ENCODE measurements around the gene CDH23. TPM values are rescaled to one million over a fixed set of nuclear protein-coding genes. Genes with fewer than 3 reads are reported as not detected.

The CDH23 gene
- total and polyA plus RNA-seq, 2 of the 8 experiments (the other 6 are each of a cell fraction or from before 2014, with no cell fraction given), result 1.9 to 4.9 TPM

- H2BK5ac ChIP-seq (ENCODE audit: low read depth, low read length), result no peak overlapping the region
- H3K23me2 ChIP-seq (ENCODE audit: low read depth, low read length), result no peaks in the 10 kb centered on the region
- ChIA-PET POLR2A (ENCODE audit: partially characterized antibody) (interaction anchor here (0.7 kb wide), 1 partner anchor 312 kb away, joined by 3 read pairs; no protein-coding TSS in a partner anchor), CTCF (ENCODE audit: partially characterized antibody) (interaction anchor here (0.9 to 16.0 kb wide), 13 partner anchors 19 to 272 kb away, joined by 3 to 161 read pairs (median 4); no protein-coding TSS in a partner anchor)
- no peak overlapping the region for H3K14ac ChIP-seq (ENCODE audit: insufficient read length)
- H3K56ac ChIP-seq (replicated peaks; ENCODE audit: insufficient read length, low read depth, low read length), result no peak overlapping the region
- H3K27me3 ChIP-seq (replicated peaks in 1 of 4; ENCODE audit: control insufficient read depth in 3 of 4, extremely low read depth in 1 of 4, insufficient read depth in 3 of 4, low read length in 3 of 4), result no peaks in the 10 kb centered on the region
- no peaks in the 10 kb centered on the region for H3K79me2 ChIP-seq (ENCODE audit: control insufficient read depth in 1 of 2, insufficient read depth in 2 of 2, low read length in 2 of 2)
- H3K18ac ChIP-seq (ENCODE audit: extremely low read depth, low read length), result no peak overlapping the region
- no peaks in the 10 kb centered on the region for H4K20me1 ChIP-seq (replicated peaks in 1 of 2; ENCODE audit: control insufficient read depth in 1 of 2, insufficient read depth in 2 of 2, low read length in 2 of 2)
- FAIRE-seq (no peak), DNase-seq (ENCODE audit: low read depth in 1 of 2, low spot score in 2 of 2) (no peak)
- no peak overlapping the region for H4K8ac ChIP-seq (ENCODE audit: extremely low read depth, insufficient read depth, low read length)
- H3K4ac ChIP-seq (replicated peaks; ENCODE audit: insufficient read length, low read depth, low read length), result no peak overlapping the region
- H2BK120ac ChIP-seq (replicated peaks; ENCODE audit: low read depth, low read length), result no peak overlapping the region
- H2BK15ac ChIP-seq (ENCODE audit: low read length), result no peak overlapping the region
- 0 out of 2 replicates have a peak overlapping the region, but pooled peaks have one; percentile 48 for H2BK20ac ChIP-seq (ENCODE audit: low read length)
- no peak overlapping the region for H2AFZ ChIP-seq (ENCODE audit: low read length)
- no peak for TF ChIP-seq POLR2AphosphoS5 (IDR thresholded peaks at IDR 0.05; ENCODE audit: low read depth, low read length)
- no peak for TF ChIP-seq RFX5 (IDR thresholded peaks at IDR 0.05; ENCODE audit: borderline replicate concordance, low read depth, low read length)
- no peak for TF ChIP-seq SAP30 (IDR thresholded peaks at IDR 0.05; ENCODE audit: insufficient read depth, insufficient replicate concordance, low read length)
- TF ChIP-seq MAFK (IDR thresholded peaks at IDR 0.05; ENCODE audit: low read depth, low read length), result no peak
- TF ChIP-seq SIN3A (conservative IDR thresholded peaks at IDR 0.05 in 1 of 2, IDR thresholded peaks at IDR 0.05 in 1 of 2; ENCODE audit: low read depth in 1 of 2, low read length in 2 of 2), result no peak
- no peak for TF ChIP-seq POLR2A (IDR thresholded peaks at IDR 0.05; ENCODE audit: control extremely low read depth in 1 of 2, low read depth in 2 of 2, low read length in 2 of 2)
- TF ChIP-seq CBX8 (IDR thresholded peaks at IDR 0.05; ENCODE audit: borderline replicate concordance, low read depth, low read length), result no peak
- TF ChIP-seq PHF8 (conservative IDR thresholded peaks at IDR 0.05; ENCODE audit: low read depth, low read length), result no peak
- H3K36me3 ChIP-seq (ENCODE audit: control insufficient read depth in 2 of 4, insufficient read depth in 4 of 4, low read length in 3 of 4), result no peaks in the 10 kb centered on the region
- H3K4me3 ChIP-seq (ENCODE audit: extremely low read depth in 1 of 4, insufficient read depth in 2 of 4, low read depth in 3 of 4, low read length in 4 of 4), result no peak overlapping the region
- H4K91ac ChIP-seq (replicated peaks; ENCODE audit: insufficient read length, low read length), result no peak overlapping the region
- H2BK12ac ChIP-seq (ENCODE audit: low read depth, low read length), result 0 out of 2 replicates have a peak overlapping the region, but pooled peaks have one; percentile 39
- no peak overlapping the region for H2AK5ac ChIP-seq (ENCODE audit: low read depth, low read length)
- H4K5ac ChIP-seq (ENCODE audit: insufficient read length, low read depth, low read length), result no peak overlapping the region
- 85% methylated on average over 10 of the region's 10 CpGs; no CpG with 5 or more reads in 1 of the 2 experiments for WGBS, 2 experiments (ENCODE audit: extremely low coverage in 1 of 2, insufficient coverage in 1 of 2, insufficient read length in 1 of 2, insufficient replicate concordance in 2 of 2, low coverage in 1 of 2, low lambda C conversion rate in 2 of 2, missing lambda C conversion rate in 1 of 2)
- no peaks in the 10 kb centered on the region for H3K4me1 ChIP-seq (replicated peaks in 1 of 4; ENCODE audit: control insufficient read depth in 3 of 4, insufficient read depth in 4 of 4, low read length in 3 of 4)
- H3K23ac ChIP-seq (ENCODE audit: insufficient read length), result no peak overlapping the region
- no peaks in the 10 kb centered on the region for H3K79me1 ChIP-seq (ENCODE audit: low read depth, low read length)
- no peak overlapping the region for H3K4me2 ChIP-seq (ENCODE audit: insufficient read depth in 1 of 2, low read depth in 2 of 2, low read length in 2 of 2)
- H3K9ac ChIP-seq (replicated peaks in 1 of 4; ENCODE audit: extremely low read depth in 1 of 4, low read depth in 3 of 4, low read length in 3 of 4), result no peak overlapping the region; a peak in 1 of 7 replicates
- H3K27ac ChIP-seq (ENCODE audit: low read depth, low read length), result no peak overlapping the region
- no peaks in the 10 kb centered on the region for H3K9me3 ChIP-seq (ENCODE audit: insufficient read depth in 2 of 2, low read depth in 1 of 2, low read length in 1 of 2)
These were observed 189.0 kb downstream of the CDH23 start for GRCh38 chr10:71585564-71586290.
